ENCODE measurements around the gene CTDP1.

Gene CTDP1

GRCh38 chr18:79640064-79640672 lies 39.4 kb upstream of the CTDP1 start:
- no peak for TF ChIP-seq CTCF (IDR thresholded peaks at IDR 0.05; ENCODE audit: low read depth, low read length, missing control alignments)
- no peak for DNase-seq (ENCODE audit: low read depth)
- H3K4me3 ChIP-seq (ENCODE audit: low read depth, low read length): no peak overlapping the region
- in situ Hi-C loops (cut with HindIII; ENCODE audit: low sequenced_read_pairs): no loop called here

- no peak for DNase-seq (ENCODE audit: low read depth)
- in situ Hi-C loops (cut with HindIII; ENCODE audit: low sequenced_read_pairs): no loop called here
- no peak for TF ChIP-seq CTCF (IDR thresholded peaks at IDR 0.05; ENCODE audit: low read depth, low read length, missing control alignments)
- H3K4me3 ChIP-seq (ENCODE audit: low read depth, low read length): no peak overlapping the region
These were observed 38.7 kb upstream of the CTDP1 start for GRCh38 chr18:79640875-79641274.

- in situ Hi-C loops (cut with HindIII; ENCODE audit: low sequenced_read_pairs): no loop called here
- no peak for TF ChIP-seq CTCF (IDR thresholded peaks at IDR 0.05; ENCODE audit: low read depth, low read length, missing control alignments)
- no peak for DNase-seq (ENCODE audit: low read depth)
- no peak overlapping the region for H3K4me3 ChIP-seq (ENCODE audit: low read depth, low read length)
These were observed 37.7 kb upstream of the CTDP1 start for GRCh38 chr18:79641722-79642497.

GRCh38 chr18:79642626-79643025 lies 37.0 kb upstream of the CTDP1 start:
- in situ Hi-C loops (cut with HindIII; ENCODE audit: low sequenced_read_pairs): no loop called here
- no peak for DNase-seq (ENCODE audit: low read depth)
- TF ChIP-seq CTCF (IDR thresholded peaks at IDR 0.05; ENCODE audit: low read depth, low read length, missing control alignments): no peak
- no peak overlapping the region for H3K4me3 ChIP-seq (ENCODE audit: low read depth, low read length)

GRCh38 chr18:79643054-79643984 lies 36.3 kb upstream of the CTDP1 start:
- no peak for TF ChIP-seq CTCF (IDR thresholded peaks at IDR 0.05; ENCODE audit: low read depth, low read length, missing control alignments)
- in situ Hi-C loops (cut with HindIII; ENCODE audit: low sequenced_read_pairs): no loop called here
- no peak for DNase-seq (ENCODE audit: low read depth)
- no peak overlapping the region for H3K4me3 ChIP-seq (ENCODE audit: low read depth, low read length)

GRCh38 chr18:79644006-79644665 lies 35.5 kb upstream of the CTDP1 start:
- H3K4me3 ChIP-seq (ENCODE audit: low read depth, low read length): no peak overlapping the region
- peak; percentile 13 for DNase-seq (ENCODE audit: low read depth)
- in situ Hi-C loops (cut with HindIII; ENCODE audit: low sequenced_read_pairs): no loop called here
- peak; percentile 97 for TF ChIP-seq CTCF (IDR thresholded peaks at IDR 0.05; ENCODE audit: low read depth, low read length, missing control alignments)

All from astrocyte of the cerebellum (primary cell).